ENCODE results near the gene GSTA1.

GRCh38 chr6:52760105-52760765 lies 43.4 kb downstream of the GSTA1 start:
- TF ChIP-seq CTCF (conservative IDR thresholded peaks at IDR 0.05 in 1 of 2, IDR thresholded peaks at IDR 0.05 in 1 of 2; ENCODE audit: low read depth in 1 of 2, low read length in 2 of 2) (no peak), EZH2 (IDR thresholded peaks at IDR 0.05; ENCODE audit: low read length, missing control alignments) (no peak)
